ENCODE results near the gene DOK3.
"Not testable (repeated sequence)": the region's sequence is repeated elsewhere in the genome, so short reads cannot be mapped to it uniquely, and the experiment has no call there.

DOK3 gene

DNA sequence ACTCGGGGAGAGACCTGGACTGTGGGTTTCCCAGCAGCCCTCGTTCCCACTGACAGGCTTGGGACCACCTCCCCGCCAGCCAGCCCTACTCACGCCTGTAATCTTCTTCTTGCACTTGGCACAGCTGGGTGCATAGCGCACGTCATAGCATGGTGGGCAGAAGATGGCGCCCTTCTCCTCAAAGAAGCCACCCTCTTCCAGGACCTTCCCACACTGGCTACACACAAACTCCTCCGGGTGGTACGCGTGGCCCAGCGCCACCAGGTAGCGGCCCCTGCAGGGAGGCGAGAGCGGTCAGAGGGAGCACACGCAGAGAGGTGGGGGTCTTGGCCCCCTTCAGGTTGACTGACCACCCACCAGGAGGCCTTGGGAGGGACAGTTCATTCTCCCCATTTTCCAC, 21.7 kb downstream of the DOK3 start:
- H3K79me2 ChIP-seq (ENCODE audit: insufficient read depth, low read length): no peaks in the 10 kb centered on the region
- no peak overlapping the region for H3K27ac ChIP-seq (ENCODE audit: low read length)
- TF ChIP-seq EZH2 (IDR thresholded peaks at IDR 0.05; ENCODE audit: borderline replicate concordance, low read depth, low read length, severe bottlenecking): no peak
- TF ChIP-seq, protein P1, sequence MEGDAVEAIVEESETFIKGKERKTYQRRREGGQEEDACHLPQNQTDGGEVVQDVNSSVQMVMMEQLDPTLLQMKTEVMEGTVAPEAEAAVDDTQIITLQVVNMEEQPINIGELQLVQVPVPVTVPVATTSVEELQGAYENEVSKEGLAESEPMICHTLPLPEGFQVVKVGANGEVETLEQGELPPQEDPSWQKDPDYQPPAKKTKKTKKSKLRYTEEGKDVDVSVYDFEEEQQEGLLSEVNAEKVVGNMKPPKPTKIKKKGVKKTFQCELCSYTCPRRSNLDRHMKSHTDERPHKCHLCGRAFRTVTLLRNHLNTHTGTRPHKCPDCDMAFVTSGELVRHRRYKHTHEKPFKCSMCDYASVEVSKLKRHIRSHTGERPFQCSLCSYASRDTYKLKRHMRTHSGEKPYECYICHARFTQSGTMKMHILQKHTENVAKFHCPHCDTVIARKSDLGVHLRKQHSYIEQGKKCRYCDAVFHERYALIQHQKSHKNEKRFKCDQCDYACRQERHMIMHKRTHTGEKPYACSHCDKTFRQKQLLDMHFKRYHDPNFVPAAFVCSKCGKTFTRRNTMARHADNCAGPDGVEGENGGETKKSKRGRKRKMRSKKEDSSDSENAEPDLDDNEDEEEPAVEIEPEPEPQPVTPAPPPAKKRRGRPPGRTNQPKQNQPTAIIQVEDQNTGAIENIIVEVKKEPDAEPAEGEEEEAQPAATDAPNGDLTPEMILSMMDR (IDR thresholded peaks at IDR 0.05; ENCODE audit: borderline replicate concordance, extremely low read depth, low read length, poor library complexity, severe bottlenecking): peak; percentile 54
- no peak overlapping the region for H3K4me2 ChIP-seq (ENCODE audit: insufficient read depth, low read length)
- H3K36me3 ChIP-seq (ENCODE audit: insufficient read depth, low read length): no peaks in the 10 kb centered on the region
- H4K20me1 ChIP-seq (ENCODE audit: insufficient read depth, low read length): peaks cover 3% of the 10 kb centered on the region; the same call in 1 of the 2 replicates
- H3K27me3 ChIP-seq (ENCODE audit: insufficient read depth, low read length, poor library complexity): no peaks in the 10 kb centered on the region
- H2AFZ ChIP-seq (ENCODE audit: low read depth, low read length): no peak overlapping the region
- no peak overlapping the region for H3K9ac ChIP-seq (ENCODE audit: low read depth, low read length)
- ATAC-seq (ENCODE audit: insufficient read depth, low read depth) (peak; percentile 41; the same call in 1 of the 3 replicates), DNase-seq (no peak)
- H3K4me3 ChIP-seq (ENCODE audit: low read depth in 1 of 2, low read length in 2 of 2): no peak overlapping the region
- H3K4me1 ChIP-seq (ENCODE audit: insufficient read depth, low read length): no peaks in the 10 kb centered on the region
- no peaks in the 10 kb centered on the region for H3K9me3 ChIP-seq (ENCODE audit: insufficient read depth, low read length, severe bottlenecking)

DNA sequence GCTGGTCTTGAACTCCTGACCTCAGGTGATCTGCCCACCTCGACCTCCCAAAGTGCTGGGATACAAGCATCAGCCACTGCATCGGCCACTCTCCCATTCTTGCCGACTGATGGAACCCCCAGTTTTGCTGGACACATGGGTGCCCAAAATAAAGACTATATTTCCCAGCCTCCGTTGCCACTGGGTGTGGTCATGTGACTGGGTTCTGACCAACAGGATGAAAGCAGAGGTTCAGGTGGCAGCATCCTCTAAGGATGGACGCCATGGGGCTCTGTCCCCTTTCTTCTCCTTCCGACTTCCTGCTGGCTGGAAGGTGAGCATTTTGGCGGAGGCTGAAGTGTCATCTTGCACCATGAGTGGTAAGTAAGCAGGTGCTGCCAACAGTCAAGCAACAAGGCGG, 22.5 kb downstream of the DOK3 start:
- no peak overlapping the region for H3K4me2 ChIP-seq (ENCODE audit: insufficient read depth, low read length)
- ATAC-seq (ENCODE audit: insufficient read depth, low read depth): no peak
- H3K79me2 ChIP-seq (ENCODE audit: insufficient read depth, low read length): no peaks in the 10 kb centered on the region
- no peaks in the 10 kb centered on the region for H3K27me3 ChIP-seq (ENCODE audit: insufficient read depth, low read length, poor library complexity)
- no peak overlapping the region for H3K9ac ChIP-seq (ENCODE audit: low read depth, low read length)
- H3K9me3 ChIP-seq (ENCODE audit: insufficient read depth, low read length, severe bottlenecking): no peaks in the 10 kb centered on the region
- peaks cover 3% of the 10 kb centered on the region; the same call in 1 of the 2 replicates for H4K20me1 ChIP-seq (ENCODE audit: insufficient read depth, low read length)
- DNase-seq: no peak
- H3K4me1 ChIP-seq (ENCODE audit: insufficient read depth, low read length): no peaks in the 10 kb centered on the region
- no peaks in the 10 kb centered on the region for H3K36me3 ChIP-seq (ENCODE audit: insufficient read depth, low read length)
- no peak for TF ChIP-seq EZH2 (IDR thresholded peaks at IDR 0.05; ENCODE audit: borderline replicate concordance, low read depth, low read length, severe bottlenecking)
- TF ChIP-seq, protein P1 (IDR thresholded peaks at IDR 0.05; ENCODE audit: borderline replicate concordance, extremely low read depth, low read length, poor library complexity, severe bottlenecking): no peak
- H3K27ac ChIP-seq (ENCODE audit: low read length): no peak overlapping the region
- H2AFZ ChIP-seq (ENCODE audit: low read depth, low read length): no peak overlapping the region
- H3K4me3 ChIP-seq (ENCODE audit: low read depth in 1 of 2, low read length in 2 of 2): no peak overlapping the region

DNA sequence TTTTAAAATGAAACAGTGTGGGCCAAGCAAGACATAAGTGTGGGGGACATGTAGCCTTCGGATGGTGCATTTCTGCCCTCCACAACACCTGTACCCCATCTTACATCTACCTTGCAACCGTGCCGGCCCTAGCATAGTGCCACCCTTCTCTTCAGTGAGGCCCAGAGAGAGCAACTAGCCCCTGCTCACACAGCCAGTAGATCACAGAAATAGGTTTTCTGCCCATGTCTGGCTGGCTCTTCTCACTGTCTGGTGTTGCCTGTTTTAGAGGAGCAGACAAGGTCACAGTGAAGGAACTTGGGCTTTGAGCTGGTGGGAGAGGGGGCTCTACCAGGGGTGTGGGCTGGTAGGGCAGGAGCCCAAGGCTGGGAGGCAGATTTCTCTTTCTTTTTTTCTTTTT, 23.4 kb downstream of the DOK3 start:
- DNase-seq (no peak), ATAC-seq (ENCODE audit: insufficient read depth, low read depth) (no peak)
- H3K27ac ChIP-seq (ENCODE audit: low read length): no peak overlapping the region
- no peak overlapping the region for H2AFZ ChIP-seq (ENCODE audit: low read depth, low read length)
- H3K27me3 ChIP-seq (ENCODE audit: insufficient read depth, low read length, poor library complexity): no peaks in the 10 kb centered on the region
- H3K9ac ChIP-seq (ENCODE audit: low read depth, low read length): no peak overlapping the region
- TF ChIP-seq, protein P1 (IDR thresholded peaks at IDR 0.05; ENCODE audit: borderline replicate concordance, extremely low read depth, low read length, poor library complexity, severe bottlenecking): no peak
- TF ChIP-seq EZH2 (IDR thresholded peaks at IDR 0.05; ENCODE audit: borderline replicate concordance, low read depth, low read length, severe bottlenecking): no peak
- H3K79me2 ChIP-seq (ENCODE audit: insufficient read depth, low read length): no peaks in the 10 kb centered on the region
- H3K4me1 ChIP-seq (ENCODE audit: insufficient read depth, low read length): no peaks in the 10 kb centered on the region
- no peak overlapping the region for H3K4me3 ChIP-seq (ENCODE audit: low read depth in 1 of 2, low read length in 2 of 2)
- no peaks in the 10 kb centered on the region for H3K9me3 ChIP-seq (ENCODE audit: insufficient read depth, low read length, severe bottlenecking)
- peaks cover 3% of the 10 kb centered on the region; the same call in 1 of the 2 replicates for H4K20me1 ChIP-seq (ENCODE audit: insufficient read depth, low read length)
- no peaks in the 10 kb centered on the region for H3K36me3 ChIP-seq (ENCODE audit: insufficient read depth, low read length)
- H3K4me2 ChIP-seq (ENCODE audit: insufficient read depth, low read length): no peak overlapping the region

DNA sequence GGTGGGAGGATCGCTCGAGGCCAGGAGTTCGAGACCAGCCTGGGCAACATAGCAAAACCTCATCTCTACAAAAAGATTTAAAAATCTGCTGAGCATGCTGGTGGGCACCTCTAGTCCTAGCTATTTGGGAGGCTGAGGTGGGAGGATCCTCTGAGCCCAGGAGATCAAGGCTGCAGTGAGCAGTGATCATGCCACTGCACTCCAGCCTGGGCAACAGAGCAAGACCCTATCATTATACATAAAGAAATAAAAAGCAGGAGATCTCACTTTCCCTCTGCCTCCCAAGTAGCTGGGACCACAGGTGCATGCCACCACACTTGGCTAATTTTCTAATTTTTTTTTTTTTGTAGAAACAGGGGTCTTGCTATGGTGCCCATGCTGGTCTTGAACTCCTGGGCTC, 23.9 kb downstream of the DOK3 start:
- not testable (repeated sequence) for H3K79me2 ChIP-seq (ENCODE audit: insufficient read depth, low read length); H3K4me3 ChIP-seq (ENCODE audit: low read depth in 1 of 2, low read length in 2 of 2); DNase-seq; H3K4me2 ChIP-seq (ENCODE audit: insufficient read depth, low read length); H3K36me3 ChIP-seq (ENCODE audit: insufficient read depth, low read length); H2AFZ ChIP-seq (ENCODE audit: low read depth, low read length); H4K20me1 ChIP-seq (ENCODE audit: insufficient read depth, low read length); H3K4me1 ChIP-seq (ENCODE audit: insufficient read depth, low read length); H3K9me3 ChIP-seq (ENCODE audit: insufficient read depth, low read length, severe bottlenecking); H3K9ac ChIP-seq (ENCODE audit: low read depth, low read length); H3K27me3 ChIP-seq (ENCODE audit: insufficient read depth, low read length, poor library complexity); ATAC-seq (ENCODE audit: insufficient read depth, low read depth); H3K27ac ChIP-seq (ENCODE audit: low read length)

All from DND-41 (cell line).